Measurements from ENCODE around the gene MYBBP1A.

Gene MYBBP1A

DNA sequence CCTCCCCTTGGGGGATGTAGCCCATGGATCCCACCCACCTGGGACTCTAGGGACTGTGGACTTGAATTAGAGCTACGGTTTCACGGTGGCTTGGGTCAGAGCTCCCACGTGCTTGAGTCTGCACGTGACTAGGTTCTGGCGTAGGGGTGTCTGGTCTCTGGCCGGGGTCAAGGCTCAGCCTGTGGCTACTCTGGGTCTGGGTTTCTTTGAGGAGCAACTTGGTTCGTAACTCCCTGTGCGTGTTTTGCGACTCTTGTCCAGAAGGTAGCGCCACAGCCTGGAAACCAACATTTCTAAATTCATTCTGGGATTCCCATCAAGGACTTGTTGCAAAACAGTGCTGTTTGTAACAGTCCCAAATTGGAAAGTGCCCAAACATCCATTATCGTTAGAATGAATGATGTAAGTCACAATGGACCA, 5.7 kb upstream of the MYBBP1A start:
- Histone ChIP-seq H3K9me3 (ENCODE audit: control insufficient read depth, insufficient read depth, low read length) (no peaks in the 10 kb centered on the region), H3F3A (ENCODE audit: control insufficient read depth, insufficient read depth) (0 out of 2 replicates have a peak, but pooled peaks cover under 1% of the 10 kb centered on the region), H3K27me3 (ENCODE audit: control insufficient read depth, low read length) (peaks cover 12% of the 10 kb centered on the region), H3K4me3 (ENCODE audit: low read length) (no peak overlapping the region), H3K79me2 (ENCODE audit: control insufficient read depth, low read length) (peaks cover under 1% of the 10 kb centered on the region; the same call in 1 of the 2 replicates), H3K36me3 (ENCODE audit: control insufficient read depth, low read length) (no peaks in the 10 kb centered on the region), H3K27ac (ENCODE audit: low read depth, low read length) (no peak overlapping the region), H3K4me1 (ENCODE audit: control insufficient read depth, low read length) (peaks cover 19% of the 10 kb centered on the region), H3K9me2 (replicated peaks; ENCODE audit: control insufficient read depth, low read length) (no peaks in the 10 kb centered on the region), H3K4me2 (ENCODE audit: low read length) (no peak overlapping the region), H4K20me1 (ENCODE audit: control insufficient read depth, insufficient read depth, low read depth, low read length) (no peaks in the 10 kb centered on the region)
- TF ChIP-seq, protein P1, sequence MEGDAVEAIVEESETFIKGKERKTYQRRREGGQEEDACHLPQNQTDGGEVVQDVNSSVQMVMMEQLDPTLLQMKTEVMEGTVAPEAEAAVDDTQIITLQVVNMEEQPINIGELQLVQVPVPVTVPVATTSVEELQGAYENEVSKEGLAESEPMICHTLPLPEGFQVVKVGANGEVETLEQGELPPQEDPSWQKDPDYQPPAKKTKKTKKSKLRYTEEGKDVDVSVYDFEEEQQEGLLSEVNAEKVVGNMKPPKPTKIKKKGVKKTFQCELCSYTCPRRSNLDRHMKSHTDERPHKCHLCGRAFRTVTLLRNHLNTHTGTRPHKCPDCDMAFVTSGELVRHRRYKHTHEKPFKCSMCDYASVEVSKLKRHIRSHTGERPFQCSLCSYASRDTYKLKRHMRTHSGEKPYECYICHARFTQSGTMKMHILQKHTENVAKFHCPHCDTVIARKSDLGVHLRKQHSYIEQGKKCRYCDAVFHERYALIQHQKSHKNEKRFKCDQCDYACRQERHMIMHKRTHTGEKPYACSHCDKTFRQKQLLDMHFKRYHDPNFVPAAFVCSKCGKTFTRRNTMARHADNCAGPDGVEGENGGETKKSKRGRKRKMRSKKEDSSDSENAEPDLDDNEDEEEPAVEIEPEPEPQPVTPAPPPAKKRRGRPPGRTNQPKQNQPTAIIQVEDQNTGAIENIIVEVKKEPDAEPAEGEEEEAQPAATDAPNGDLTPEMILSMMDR (IDR thresholded peaks at IDR 0.05; ENCODE audit: low read depth, low read length, poor library complexity, severe bottlenecking), result no peak
- no peak for TF ChIP-seq EZH2phosphoT487 (IDR thresholded peaks at IDR 0.05; ENCODE audit: borderline replicate concordance, low read length)

DNA sequence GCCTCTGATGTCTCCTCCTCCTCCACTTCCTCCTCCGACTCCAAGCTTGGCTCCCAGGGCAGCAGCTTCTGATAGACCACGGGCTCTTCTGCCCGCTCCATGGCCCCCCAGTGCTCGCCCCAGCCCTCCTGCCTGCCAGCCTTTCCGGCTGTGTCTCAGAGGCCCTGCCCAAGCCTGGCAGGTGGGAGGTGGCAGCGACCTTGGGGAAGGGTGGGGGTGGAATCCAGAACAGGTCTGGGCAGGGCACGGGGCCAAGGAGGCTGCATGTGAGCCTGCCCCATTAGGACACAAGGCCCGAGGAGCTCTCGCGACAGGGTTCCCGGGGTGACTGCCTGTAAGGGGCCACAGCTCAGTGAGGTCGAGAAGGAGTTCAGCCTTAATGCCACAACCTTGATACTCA, 5.2 kb upstream of the MYBBP1A start, which contains the start of gene GGT6:
Gene GGT6, minus strand, starts transcription at position 157 of the 400 bp plus-strand sequence. Its CDS starts 56 bp downstream, at position 101.
- peaks cover 19% of the 10 kb centered on the region for H3K4me1 ChIP-seq (ENCODE audit: control insufficient read depth, low read length)
- H3K9me3 ChIP-seq (ENCODE audit: control insufficient read depth, insufficient read depth, low read length), result no peaks in the 10 kb centered on the region
- peaks cover 12% of the 10 kb centered on the region for H3K27me3 ChIP-seq (ENCODE audit: control insufficient read depth, low read length)
- H4K20me1 ChIP-seq (ENCODE audit: control insufficient read depth, insufficient read depth, low read depth, low read length), result no peaks in the 10 kb centered on the region
- H3K36me3 ChIP-seq (ENCODE audit: control insufficient read depth, low read length), result no peaks in the 10 kb centered on the region
- H3K4me3 ChIP-seq (ENCODE audit: low read length), result no peak within 1 kb of the TSS
- TF ChIP-seq, protein P1 (IDR thresholded peaks at IDR 0.05; ENCODE audit: low read depth, low read length, poor library complexity, severe bottlenecking), result no peak
- no peak for TF ChIP-seq EZH2phosphoT487 (IDR thresholded peaks at IDR 0.05; ENCODE audit: borderline replicate concordance, low read length)
- H3K4me2 ChIP-seq (ENCODE audit: low read length), result no peak within 1 kb of the TSS
- H3K27ac ChIP-seq (ENCODE audit: low read depth, low read length), result no peak within 1 kb of the TSS
- H3F3A ChIP-seq (ENCODE audit: control insufficient read depth, insufficient read depth), result no peaks in the 10 kb centered on the region
- H3K79me2 ChIP-seq (ENCODE audit: control insufficient read depth, low read length), result peaks cover 5% of the 10 kb centered on the region
- no peaks in the 10 kb centered on the region for H3K9me2 ChIP-seq (replicated peaks; ENCODE audit: control insufficient read depth, low read length)

DNA sequence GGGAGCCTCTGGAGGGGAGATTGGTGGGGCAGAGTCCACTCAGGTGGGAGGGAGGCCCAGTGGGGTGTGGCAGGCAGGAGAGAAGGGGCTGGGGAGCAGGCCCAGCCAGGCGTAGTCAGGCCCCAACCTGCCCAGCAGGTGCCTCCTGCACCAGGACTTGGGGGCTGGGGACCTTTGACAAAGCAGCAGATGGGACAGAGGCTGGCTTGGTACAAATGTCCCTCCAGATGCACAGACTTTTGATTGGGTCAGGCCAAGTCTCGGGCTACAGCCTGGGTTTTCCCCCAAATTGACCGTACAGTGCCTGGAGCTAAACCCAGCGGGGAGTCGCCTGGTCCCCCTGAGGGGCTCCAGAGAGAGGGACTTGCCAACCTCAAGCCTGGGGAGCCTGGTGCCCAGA, 4.8 kb upstream of the MYBBP1A start:
- no peaks in the 10 kb centered on the region for H3K9me2 ChIP-seq (replicated peaks; ENCODE audit: control insufficient read depth, low read length)
- no peak for TF ChIP-seq EZH2phosphoT487 (IDR thresholded peaks at IDR 0.05; ENCODE audit: borderline replicate concordance, low read length)
- TF ChIP-seq, protein P1 (IDR thresholded peaks at IDR 0.05; ENCODE audit: low read depth, low read length, poor library complexity, severe bottlenecking), result no peak
- H4K20me1 ChIP-seq (ENCODE audit: control insufficient read depth, insufficient read depth, low read depth, low read length), result no peaks in the 10 kb centered on the region
- peaks cover 16% of the 10 kb centered on the region for H3K4me1 ChIP-seq (ENCODE audit: control insufficient read depth, low read length)
- peaks cover 1% of the 10 kb centered on the region for H3K36me3 ChIP-seq (ENCODE audit: control insufficient read depth, low read length)
- no peak overlapping the region for H3K4me3 ChIP-seq (ENCODE audit: low read length)
- H3K4me2 ChIP-seq (ENCODE audit: low read length), result no peak overlapping the region
- H3K27ac ChIP-seq (ENCODE audit: low read depth, low read length), result no peak overlapping the region
- H3K9me3 ChIP-seq (ENCODE audit: control insufficient read depth, insufficient read depth, low read length), result no peaks in the 10 kb centered on the region
- H3K79me2 ChIP-seq (ENCODE audit: control insufficient read depth, low read length), result peaks cover 9% of the 10 kb centered on the region
- peaks cover 12% of the 10 kb centered on the region for H3K27me3 ChIP-seq (ENCODE audit: control insufficient read depth, low read length)
- H3F3A ChIP-seq (ENCODE audit: control insufficient read depth, insufficient read depth), result no peaks in the 10 kb centered on the region

Data from DOHH2 (cell line).